Esophagus squamous epithelium (tissue), 5 donors: ENCODE data around the gene EPHA4. TPM values are rescaled to one million over a fixed set of nuclear protein-coding genes. Genes with fewer than 3 reads are reported as not detected.

Experiments used
- DNase-seq: peaks from one replicate; lab custom pipeline; 2025; lab: John Stamatoyannopoulos, UW
- H3K27ac ChIP-seq, 4 donors: fragments of 200-600 bp; sonication (generic); one replicate each; pipeline ENCODE4 v1.5.1; 2016 to 2019; ENCODE audit warnings: mild to moderate bottlenecking in 1 of 4
- H3K27me3 ChIP-seq, 4 donors: fragments of 200-600 bp; sonication (generic); 1 replicate in 3 of 4; 2 replicates in 1 of 4; pipeline versions ENCODE4 v1.5.1 to v1.6.0; 2017 to 2021; ENCODE audit warnings: antibody characterized with exemption in 1 of 4
- H3K36me3 ChIP-seq, 3 donors: fragments of 200-600 bp; sonication (generic); one replicate each; pipeline ENCODE4 v1.5.1; 2016 to 2019
- H3K4me1 ChIP-seq, 3 donors: fragments of 200-600 bp; sonication (generic); one replicate each; pipeline ENCODE4 v1.5.1; 2017 to 2019
- H3K4me3 ChIP-seq, 4 donors: fragments of 200-600 bp; sonication (generic); 1 replicate in 3 of 4; 2 replicates in 1 of 4; pipeline ENCODE4 v1.5.1; 2016 to 2019; ENCODE audit warnings: mild to moderate bottlenecking in 2 of 4, moderate library complexity in 1 of 4
- H3K9me3 ChIP-seq, 3 donors: fragments of 200-600 bp; sonication (generic); one replicate each; pipeline ENCODE4 v1.5.1; 2016 to 2019
- POLR2A ChIP-seq, 4 donors: fragments of 450-650 bp; IDR thresholded peaks; one replicate each; pipeline ENCODE4 v1.6.1; 2017; ENCODE audit warnings: antibody characterized with exemption in 4 of 4, mild to moderate bottlenecking in 4 of 4, moderate library complexity in 3 of 4
- WGBS, 2 donors: methylation state at CpG; one replicate each; pipeline ENCODE4 v1.1.5; 2018; 5-methylcytosine and 5-hydroxymethylcytosine counted together
- intact Hi-C: fragments of 100-400 bp; cut with DNase I; formaldehyde crosslinking; loops from one replicate; pipeline ENCODE4 v1.15.0; 2022
- total RNA-seq, 4 donors: library from RNA; depleted of rRNA; stranded (reverse); fragments of >200 nt; gene quantifications; one replicate each; pipeline ENCODE4 v1.1.0, GENCODE V29; 2016
- TF ChIP-seq, protein P1 (sequence below), 6 experiments: fragments of 450-650 bp in 4 of 6; fragments of 200-600 bp in 2 of 6; sonication (generic) in 2 of 6; IDR thresholded peaks; one replicate each; pipeline ENCODE4 v1.5.1; 2016 to 2019; ENCODE audit warnings: antibody characterized with exemption in 6 of 6, mild to moderate bottlenecking in 4 of 6, moderate library complexity in 4 of 6
- donor health status: DM: yes; HTN: yes; CAD: no.

Gene EPHA4
- total RNA-seq, 4 donors from 2014 or later = 5.9 to 30.3 (median 25.2) TPM

DNA sequence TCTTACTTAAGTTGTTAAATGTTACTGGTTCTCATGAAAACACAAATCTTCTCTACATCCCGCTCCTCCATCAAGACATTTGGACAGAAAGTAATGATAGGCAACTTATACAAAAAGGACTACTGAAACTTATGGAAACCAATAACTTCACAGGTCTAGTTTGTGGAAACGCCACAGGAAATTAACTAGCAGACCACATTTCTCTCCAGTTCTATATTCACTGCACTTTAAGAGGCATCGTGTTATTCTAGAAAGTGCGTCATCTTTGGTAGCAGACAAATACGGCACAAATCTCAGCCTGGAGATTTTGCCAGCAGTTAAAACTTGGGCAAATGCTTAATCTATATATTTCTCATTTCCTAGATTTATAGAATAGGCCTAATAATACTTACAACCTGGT lies 164.3 kb downstream of the EPHA4 start:
- intact Hi-C loops = no loop called here
- DNase-seq = no peak
- TF ChIP-seq, protein P1, sequence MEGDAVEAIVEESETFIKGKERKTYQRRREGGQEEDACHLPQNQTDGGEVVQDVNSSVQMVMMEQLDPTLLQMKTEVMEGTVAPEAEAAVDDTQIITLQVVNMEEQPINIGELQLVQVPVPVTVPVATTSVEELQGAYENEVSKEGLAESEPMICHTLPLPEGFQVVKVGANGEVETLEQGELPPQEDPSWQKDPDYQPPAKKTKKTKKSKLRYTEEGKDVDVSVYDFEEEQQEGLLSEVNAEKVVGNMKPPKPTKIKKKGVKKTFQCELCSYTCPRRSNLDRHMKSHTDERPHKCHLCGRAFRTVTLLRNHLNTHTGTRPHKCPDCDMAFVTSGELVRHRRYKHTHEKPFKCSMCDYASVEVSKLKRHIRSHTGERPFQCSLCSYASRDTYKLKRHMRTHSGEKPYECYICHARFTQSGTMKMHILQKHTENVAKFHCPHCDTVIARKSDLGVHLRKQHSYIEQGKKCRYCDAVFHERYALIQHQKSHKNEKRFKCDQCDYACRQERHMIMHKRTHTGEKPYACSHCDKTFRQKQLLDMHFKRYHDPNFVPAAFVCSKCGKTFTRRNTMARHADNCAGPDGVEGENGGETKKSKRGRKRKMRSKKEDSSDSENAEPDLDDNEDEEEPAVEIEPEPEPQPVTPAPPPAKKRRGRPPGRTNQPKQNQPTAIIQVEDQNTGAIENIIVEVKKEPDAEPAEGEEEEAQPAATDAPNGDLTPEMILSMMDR (IDR thresholded peaks at IDR 0.05) = no peak
- no peak for TF ChIP-seq POLR2A (IDR thresholded peaks at IDR 0.05)

DNA sequence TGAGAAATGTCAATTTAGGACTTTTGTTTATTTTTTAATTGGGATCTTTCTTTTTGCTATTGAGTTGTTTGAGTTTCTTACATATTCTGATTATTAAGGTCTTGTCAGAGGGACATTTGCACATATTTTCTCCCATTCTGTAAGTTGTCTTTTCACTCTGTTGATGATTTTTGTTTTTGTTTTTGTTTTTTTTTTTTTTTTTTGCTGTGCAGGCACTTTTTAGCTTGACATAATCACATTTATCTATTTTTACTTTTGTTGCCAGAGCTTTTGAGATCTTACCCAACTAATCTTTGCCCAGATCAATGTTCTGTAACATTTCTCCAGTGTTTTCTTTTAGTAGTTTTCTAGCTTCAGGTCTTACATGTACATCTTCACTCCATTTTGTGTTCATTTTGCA lies 166.6 kb downstream of the EPHA4 start:
- no peaks in the 10 kb centered on the region for H3K4me1 ChIP-seq
- no peaks in the 10 kb centered on the region for H3K27me3 ChIP-seq
- H3K36me3 ChIP-seq = no peaks in the 10 kb centered on the region
- H3K4me3 ChIP-seq = no peak overlapping the region
- H3K27ac ChIP-seq = no peak overlapping the region
- intact Hi-C loops = no loop called here
- no peaks in the 10 kb centered on the region for H3K9me3 ChIP-seq
- TF ChIP-seq POLR2A (IDR thresholded peaks at IDR 0.05) = no peak
- TF ChIP-seq, protein P1 (IDR thresholded peaks at IDR 0.05) = no peak
- DNase-seq = no peak

More for the DNA sequence above, 164.3 kb downstream of the EPHA4 start:
- H3K4me1 ChIP-seq = no peaks in the 10 kb centered on the region
- no peaks in the 10 kb centered on the region for H3K36me3 ChIP-seq
- 90 to 93% methylated on average over 5 of the region's 5 CpGs for WGBS, 2 donors
- peaks cover 0 to 7% (median 0%) of the 10 kb centered on the region in 4 donors for H3K27me3 ChIP-seq
- H3K4me3 ChIP-seq = no peak overlapping the region
- H3K9me3 ChIP-seq = no peaks in the 10 kb centered on the region
- no peak overlapping the region for H3K27ac ChIP-seq

DNA sequence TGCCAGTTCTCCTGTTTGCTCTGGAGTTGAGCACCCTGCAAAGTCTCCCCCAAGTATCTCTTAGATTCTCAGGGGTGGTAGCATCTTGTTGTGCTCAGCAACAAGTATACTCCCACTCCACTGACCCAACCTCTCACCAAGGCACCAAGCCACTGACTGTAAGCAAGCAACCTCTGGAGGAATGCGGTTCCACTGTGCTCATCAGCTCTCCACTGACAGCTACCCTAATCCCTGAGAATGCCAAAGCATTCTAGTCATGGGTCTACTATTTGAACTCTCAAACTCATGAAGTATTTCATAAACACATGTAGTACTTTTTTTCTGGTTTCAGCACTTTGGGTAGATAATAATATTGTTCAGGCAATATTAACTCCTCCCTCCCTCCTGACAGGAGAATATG lies 170.0 kb downstream of the EPHA4 start:
- Histone ChIP-seq H3K27ac (no peak overlapping the region), H3K27me3 (no peaks in the 10 kb centered on the region), H3K4me1 (no peaks in the 10 kb centered on the region), H3K9me3 (no peaks in the 10 kb centered on the region), H3K36me3 (no peaks in the 10 kb centered on the region), H3K4me3 (no peak overlapping the region)
- intact Hi-C loops = no loop called here
- TF ChIP-seq, protein P1 (IDR thresholded peaks at IDR 0.05) = no peak
- TF ChIP-seq POLR2A (IDR thresholded peaks at IDR 0.05) = no peak
- WGBS, 2 donors = 55 to 75% methylated on average over 1 of the region's 1 CpG
- DNase-seq = no peak

DNA sequence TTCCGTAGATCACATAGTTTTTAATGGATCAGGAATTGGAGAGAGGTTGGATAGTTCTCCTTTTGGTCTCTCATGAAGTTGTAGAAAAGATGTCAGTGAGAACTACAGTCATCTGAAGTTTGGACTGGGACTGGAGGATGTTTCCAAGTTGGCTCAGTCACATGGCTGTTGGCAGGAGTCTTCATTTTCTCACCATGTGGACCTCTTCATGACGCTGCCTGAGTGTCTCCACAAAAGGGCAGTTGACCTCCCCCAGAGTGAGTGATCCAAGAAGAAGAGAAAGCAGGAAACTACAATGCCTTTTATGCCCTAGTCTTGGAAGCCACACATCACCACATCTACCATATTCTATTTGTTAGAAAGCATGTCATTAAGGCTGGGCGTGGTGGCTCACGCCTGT lies 171.7 kb downstream of the EPHA4 start:
- 71 to 86% methylated on average over 3 to 4 of the region's 4 CpGs for WGBS, 2 donors
- H3K27ac ChIP-seq = no peak overlapping the region

DNA sequence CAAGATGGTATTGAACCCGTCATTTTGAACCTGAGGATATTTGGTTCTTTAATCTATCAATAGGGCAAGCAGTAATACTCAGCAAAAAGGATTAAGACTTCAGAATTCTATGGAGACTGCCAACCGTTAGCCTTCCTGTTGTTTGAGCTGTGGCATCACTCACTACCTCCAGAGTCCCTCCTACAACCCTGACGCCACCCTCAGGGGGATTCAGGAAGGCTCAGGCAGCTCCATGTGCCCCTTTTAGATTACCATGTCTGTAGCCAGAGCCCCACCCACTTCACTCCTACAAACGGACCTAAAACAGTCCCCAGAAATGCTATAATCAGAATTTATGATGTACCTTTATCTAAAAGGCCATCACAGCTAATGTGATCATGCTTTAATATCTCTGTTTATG lies 172.9 kb downstream of the EPHA4 start:
- no peaks in the 10 kb centered on the region for H3K9me3 ChIP-seq
- H3K27ac ChIP-seq = no peak overlapping the region
- no peaks in the 10 kb centered on the region for H3K36me3 ChIP-seq
- DNase-seq = no peak
- no peaks in the 10 kb centered on the region for H3K4me1 ChIP-seq
- intact Hi-C loops = no loop called here
- WGBS, 2 donors = 48 to 62% methylated on average over 4 of the region's 4 CpGs
- H3K4me3 ChIP-seq = no peak overlapping the region
- TF ChIP-seq, protein P1 (IDR thresholded peaks at IDR 0.05) = no peak
- no peak for TF ChIP-seq POLR2A (IDR thresholded peaks at IDR 0.05)
- no peaks in the 10 kb centered on the region for H3K27me3 ChIP-seq

More for the DNA sequence above, 171.7 kb downstream of the EPHA4 start:
- no peaks in the 10 kb centered on the region for H3K9me3 ChIP-seq
- H3K4me3 ChIP-seq = no peak overlapping the region
- no peak for TF ChIP-seq POLR2A (IDR thresholded peaks at IDR 0.05)
- TF ChIP-seq, protein P1 (IDR thresholded peaks at IDR 0.05) = no peak
- no peaks in the 10 kb centered on the region for H3K36me3 ChIP-seq
- no peak for DNase-seq
- no peaks in the 10 kb centered on the region for H3K27me3 ChIP-seq
- H3K4me1 ChIP-seq = no peaks in the 10 kb centered on the region
- intact Hi-C loops = no loop called here
